Ovary (tissue), 9 donors: ENCODE results near the gene TRPM3. TPM values are rescaled to one million over a fixed set of nuclear protein-coding genes. Genes with fewer than 3 reads are reported as not detected.

ENCODE experiments used
- DNase-seq, 5 donors: peaks; one replicate each; pipeline ENCODE4 v3.0.0-alpha.2; 2019 to 2020
- H3K27ac ChIP-seq, 2 donors: fragments of 200-600 bp; one replicate each; pipeline versions ENCODE4 v1.5.1 to v1.8.0; 2019 to 2022
- H3K27me3 ChIP-seq: fragments of 200-600 bp; one replicate; pipeline ENCODE4 v1.8.0; 2022
- H3K36me3 ChIP-seq: fragments of 200-600 bp; sonication (generic); one replicate; pipeline ENCODE4 v1.5.1; 2019
- H3K4me1 ChIP-seq: one replicate; pipeline ENCODE4 v1.8.1; 2013; ENCODE audit warnings: mild to moderate bottlenecking, moderate library complexity; ENCODE audit not compliant: insufficient read depth
- H3K4me3 ChIP-seq: fragments of 200-600 bp; sonication (generic); one replicate; pipeline ENCODE4 v1.5.1; 2017
- H3K9me3 ChIP-seq, 2 donors: fragments of 200-600 bp in 1 of 2; sonication (generic) in 1 of 2; one replicate each; pipeline versions ENCODE4 v1.5.1 to v1.8.1; 2013 to 2019; ENCODE audit warnings: mild to moderate bottlenecking in 1 of 2, moderate library complexity in 1 of 2
- EP300 ChIP-seq: sonication (generic); formaldehyde crosslinking; IDR thresholded peaks from one replicate; pipeline ENCODE4 v1.6.1; 2017; ENCODE audit warnings: antibody characterized with exemption
- POLR2A ChIP-seq: fragments of 450-650 bp; IDR thresholded peaks from one replicate; pipeline ENCODE4 v1.6.1; 2017; ENCODE audit warnings: antibody characterized with exemption, mild to moderate bottlenecking, moderate library complexity
- WGBS, 3 donors: extraction: QIAGEN DNeasy Blood & Tissue Kit in 1 of 3; methylation state at CpG; one replicate each; pipeline versions ENCODE4 v1.1.5 to v1.1.7; 2013 to 2017; 5-methylcytosine and 5-hydroxymethylcytosine counted together
- intact Hi-C, 4 donors: fragments of 100-400 bp; cut with DNase I; formaldehyde crosslinking; loops; one replicate each; pipeline versions ENCODE4 v1.11.0 to v1.15.1; 2022 to 2023
- polyA plus RNA-seq, 2 donors: library from polyadenylated mRNA; stranded (reverse); fragments of 200-250 nt in 1 of 2; fragments of 350-450 nt in 1 of 2; fragmentation: Illumina TruSeq in 1 of 2; extraction: RNeasy Lipid Tissue Mini Kit (QIAGEN cat#74804) in 1 of 2; gene quantifications; one replicate each; pipeline ENCODE4 v1.2.3, GENCODE V29; 2013 to 2014
- total RNA-seq, 7 donors: library from RNA; depleted of rRNA in 2 of 7; stranded (reverse); fragments of >200 nt in 2 of 7; fragmentation: NEBNext Ultra II Directional in 3 of 7; extraction: Animal tissue kit (Norgen Biotek cat#: 25700) in 3 of 7; gene quantifications; one replicate each; pipeline versions ENCODE4 v1.1.0 to v1.2.4, GENCODE V29; 2016 to 2023
- TF ChIP-seq, protein P1 (sequence below), 3 donors: fragments of 450-650 bp in 2 of 3; fragments of 200-600 bp in 1 of 3; IDR thresholded peaks; one replicate each; pipeline versions ENCODE4 v1.5.1 to v1.8.0; 2016 to 2022; ENCODE audit warnings: antibody characterized with exemption in 3 of 3, mild to moderate bottlenecking in 1 of 3
- donor health status: DM: no; HTN: no; CAD: no; lungs with moderate emphysema.
- donor health status: DM: no; HTN: no; CAD: no.
- donor health status: Bipolar disorder and iron deficiency.
- donor health status: DM: yes; HTN: yes; CAD: no.
- donor health status: DM: no; HTN: no; CAD: no.
- donor health status: DM: yes; HTN: yes; CAD: no.

Gene TRPM3
- total and polyA plus RNA-seq, 9 donors: 0.80 to 18.5 (median 4.6) TPM

DNA sequence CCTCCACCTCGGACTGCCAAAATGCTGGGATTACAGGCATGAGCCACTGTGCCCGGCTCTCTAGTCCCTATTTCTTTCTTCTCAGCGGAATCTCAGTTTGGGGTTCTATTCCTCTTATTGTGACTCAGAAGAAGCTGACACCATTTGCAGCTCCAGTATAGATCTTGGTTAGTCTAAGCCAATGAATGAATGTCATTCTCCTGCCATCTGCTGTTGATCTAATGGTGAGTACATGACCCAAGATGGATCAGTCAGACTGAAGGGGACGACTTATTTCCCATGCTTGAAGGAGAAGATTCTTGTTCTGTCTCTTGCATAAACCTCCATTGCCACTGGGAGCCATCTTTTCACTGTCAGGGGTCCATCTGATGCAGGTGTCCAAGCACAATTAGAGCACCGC lies 630.9 kb downstream of the TRPM3 start:
- no peak overlapping the region for H3K27ac ChIP-seq
- H3K36me3 ChIP-seq: no peaks in the 10 kb centered on the region
- intact Hi-C loops: loop anchor here in 1 of 4 donors (5.0 kb wide), 1 partner anchor 92 kb away; no protein-coding TSS in a partner anchor
- peaks cover 9% of the 10 kb centered on the region for H3K4me1 ChIP-seq
- H3K27me3 ChIP-seq: no peaks in the 10 kb centered on the region
- no peak for TF ChIP-seq POLR2A
- TF ChIP-seq, protein P1, sequence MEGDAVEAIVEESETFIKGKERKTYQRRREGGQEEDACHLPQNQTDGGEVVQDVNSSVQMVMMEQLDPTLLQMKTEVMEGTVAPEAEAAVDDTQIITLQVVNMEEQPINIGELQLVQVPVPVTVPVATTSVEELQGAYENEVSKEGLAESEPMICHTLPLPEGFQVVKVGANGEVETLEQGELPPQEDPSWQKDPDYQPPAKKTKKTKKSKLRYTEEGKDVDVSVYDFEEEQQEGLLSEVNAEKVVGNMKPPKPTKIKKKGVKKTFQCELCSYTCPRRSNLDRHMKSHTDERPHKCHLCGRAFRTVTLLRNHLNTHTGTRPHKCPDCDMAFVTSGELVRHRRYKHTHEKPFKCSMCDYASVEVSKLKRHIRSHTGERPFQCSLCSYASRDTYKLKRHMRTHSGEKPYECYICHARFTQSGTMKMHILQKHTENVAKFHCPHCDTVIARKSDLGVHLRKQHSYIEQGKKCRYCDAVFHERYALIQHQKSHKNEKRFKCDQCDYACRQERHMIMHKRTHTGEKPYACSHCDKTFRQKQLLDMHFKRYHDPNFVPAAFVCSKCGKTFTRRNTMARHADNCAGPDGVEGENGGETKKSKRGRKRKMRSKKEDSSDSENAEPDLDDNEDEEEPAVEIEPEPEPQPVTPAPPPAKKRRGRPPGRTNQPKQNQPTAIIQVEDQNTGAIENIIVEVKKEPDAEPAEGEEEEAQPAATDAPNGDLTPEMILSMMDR (IDR thresholded peaks at IDR 0.05): no peak
- H3K9me3 ChIP-seq: no peaks in the 10 kb centered on the region
- 79 to 97% (median 95%) methylated on average over 5 of the region's 5 CpGs for WGBS, 3 donors
- DNase-seq: no peak
- no peak overlapping the region for H3K4me3 ChIP-seq

DNA sequence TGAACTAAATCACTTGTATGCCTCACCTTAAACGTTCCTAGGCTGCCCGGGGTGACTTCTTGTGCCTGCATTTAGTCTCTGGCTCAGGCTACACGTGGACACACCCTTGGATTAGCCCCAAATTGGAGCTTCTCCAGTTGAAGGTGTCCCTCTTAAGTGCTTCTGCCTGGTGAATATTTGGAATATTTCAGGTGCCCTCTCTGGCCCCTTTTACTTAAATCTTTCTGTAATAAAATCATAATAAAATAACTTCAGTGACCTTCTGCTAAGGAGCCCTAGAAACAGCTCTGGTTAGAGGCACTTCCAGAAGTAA lies 632.7 kb downstream of the TRPM3 start:
- H3K36me3 ChIP-seq: no peaks in the 10 kb centered on the region
- intact Hi-C loops: loop anchor here in 1 of 4 donors (10.0 kb wide), 1 partner anchor 144 kb away; no protein-coding TSS in a partner anchor
- peak in 3 of 5 donors; percentile 29 to 51 (median 36) for DNase-seq
- H3K27ac ChIP-seq: no peak overlapping the region
- H3K4me1 ChIP-seq: peaks cover 9% of the 10 kb centered on the region
- TF ChIP-seq, protein P1 (IDR thresholded peaks at IDR 0.05): no peak
- no peak for TF ChIP-seq POLR2A
- no peak for TF ChIP-seq EP300
- no peaks in the 10 kb centered on the region for H3K27me3 ChIP-seq
- WGBS, 3 donors: 2 to 6% (median 5%) methylated on average over 3 of the region's 3 CpGs
- no peak overlapping the region for H3K4me3 ChIP-seq
- no peaks in the 10 kb centered on the region for H3K9me3 ChIP-seq

GRCh38 chr9:70488098-70488792 lies 633.2 kb downstream of the TRPM3 start:
- no peak for DNase-seq
- Histone ChIP-seq H3K27me3 (no peaks in the 10 kb centered on the region), H3K4me3 (no peak overlapping the region), H3K4me1 (peaks cover 9% of the 10 kb centered on the region), H3K27ac (no peak overlapping the region), H3K36me3 (no peaks in the 10 kb centered on the region), H3K9me3 (no peaks in the 10 kb centered on the region)
- 58 to 61% (median 59%) methylated on average over 6 of the region's 6 CpGs for WGBS, 3 donors
- intact Hi-C loops: loop anchor here in 1 of 4 donors (10.0 kb wide), 1 partner anchor 143 kb away; no protein-coding TSS in a partner anchor
- TF ChIP-seq, protein P1 (IDR thresholded peaks at IDR 0.05): no peak
- TF ChIP-seq EP300 (no peak), POLR2A (no peak)

- Histone ChIP-seq H3K4me3 (no peak overlapping the region), H3K36me3 (no peaks in the 10 kb centered on the region), H3K27me3 (no peaks in the 10 kb centered on the region), H3K9me3 (no peaks in the 10 kb centered on the region), H3K27ac (no peak overlapping the region), H3K4me1 (peaks cover 6% of the 10 kb centered on the region)
- intact Hi-C loops: loop anchor here in 1 of 4 donors (10.0 kb wide), 1 partner anchor 141 kb away; no protein-coding TSS in a partner anchor
- TF ChIP-seq EP300 (no peak), POLR2A (no peak)
- TF ChIP-seq, protein P1 (IDR thresholded peaks at IDR 0.05): no peak
- 81 to 83% (median 82%) methylated on average over 3 of the region's 3 CpGs for WGBS, 3 donors
- no peak for DNase-seq
Measured at GRCh38 chr9:70486127-70486526, 635.3 kb downstream of the TRPM3 start.
